GM19328 (cell line): ENCODE measurements around the gene DGKH.
"Not testable (repeated sequence)": the region's sequence is repeated elsewhere in the genome, so short reads cannot be mapped to it uniquely, and the experiment has no call there.

ENCODE experiments used
- ATAC-seq: cut with Tn5 transposase; IDR thresholded peaks from one replicate; pipeline ENCODE4 v1.9.1; 2021; ENCODE audit warnings: mild to moderate bottlenecking, moderate library complexity; ENCODE audit not compliant: unreplicated experiment

DGKH gene

DNA sequence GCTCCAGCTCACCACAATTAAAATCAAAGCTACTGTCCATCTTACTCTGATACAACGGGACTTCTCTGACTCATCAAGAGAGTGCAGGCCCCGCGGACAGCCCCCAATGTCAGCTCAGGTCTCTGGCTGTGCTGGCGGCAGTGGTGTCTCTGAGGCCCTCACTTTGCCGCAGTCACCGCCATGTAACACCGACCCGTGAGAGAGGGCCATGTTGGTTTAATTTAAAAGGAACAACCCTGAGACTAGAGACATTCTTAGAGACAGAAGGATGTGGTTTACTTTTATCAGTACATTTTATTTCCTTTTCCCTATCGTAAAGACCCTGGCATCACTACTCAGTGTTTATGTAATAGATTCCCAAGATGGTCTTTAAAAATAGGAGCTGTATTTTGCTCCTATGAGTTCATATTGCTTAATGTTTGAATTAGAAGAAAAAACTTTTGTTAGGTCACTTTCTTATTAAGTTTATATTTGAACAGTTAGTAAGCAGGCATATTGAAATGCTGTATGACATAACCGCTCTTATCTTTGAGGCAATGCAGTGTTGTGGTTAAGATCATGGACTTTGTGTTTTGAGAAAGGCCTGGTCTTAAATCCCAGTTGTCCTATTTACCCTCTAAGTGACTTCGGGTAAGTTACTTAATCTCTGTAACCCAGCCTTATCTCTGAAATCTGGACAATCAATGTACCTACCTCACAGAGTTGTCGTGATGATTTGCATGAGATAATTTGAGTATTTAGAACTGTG lies 23.4 kb downstream of the DGKH start:
- ATAC-seq: no peak

DNA sequence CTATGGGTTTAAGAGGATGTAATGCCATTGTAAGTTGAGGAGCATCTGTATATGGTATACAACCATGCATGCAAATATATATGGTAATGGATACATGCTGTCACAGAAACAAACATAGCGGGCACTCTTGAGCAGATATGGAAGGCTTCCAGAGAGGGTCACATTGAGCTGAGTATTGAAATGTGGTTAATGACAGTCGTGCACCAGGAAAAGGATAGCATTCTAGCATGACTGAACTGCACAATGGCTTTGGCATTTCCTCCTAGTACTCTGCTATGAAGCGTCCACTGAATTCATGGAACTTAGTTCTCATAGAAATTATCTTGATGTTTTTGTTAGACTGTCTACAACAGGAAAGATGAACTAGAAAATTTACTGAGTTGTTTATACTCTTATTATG lies 25.2 kb downstream of the DGKH start:
- ATAC-seq: no peak

DNA sequence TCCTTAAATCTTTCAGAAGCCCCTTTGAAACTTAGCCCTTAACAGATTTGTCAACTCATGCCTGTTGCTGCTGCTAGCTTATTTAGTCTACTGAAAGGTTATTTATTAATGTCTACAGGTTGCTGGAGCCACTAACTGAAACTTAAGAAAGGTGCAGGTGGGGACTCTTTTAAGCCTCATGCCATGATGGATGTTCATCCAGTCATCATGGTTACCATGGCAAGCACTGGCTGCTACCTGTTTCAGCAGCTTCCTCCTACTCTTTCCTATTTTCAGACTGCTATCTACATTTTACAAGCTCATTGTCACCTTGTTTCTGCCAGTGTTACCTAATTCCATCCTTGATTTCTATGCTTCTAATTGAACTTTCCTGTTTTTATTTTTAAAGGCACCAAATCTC lies 27.1 kb downstream of the DGKH start:
- ATAC-seq: no peak

DNA sequence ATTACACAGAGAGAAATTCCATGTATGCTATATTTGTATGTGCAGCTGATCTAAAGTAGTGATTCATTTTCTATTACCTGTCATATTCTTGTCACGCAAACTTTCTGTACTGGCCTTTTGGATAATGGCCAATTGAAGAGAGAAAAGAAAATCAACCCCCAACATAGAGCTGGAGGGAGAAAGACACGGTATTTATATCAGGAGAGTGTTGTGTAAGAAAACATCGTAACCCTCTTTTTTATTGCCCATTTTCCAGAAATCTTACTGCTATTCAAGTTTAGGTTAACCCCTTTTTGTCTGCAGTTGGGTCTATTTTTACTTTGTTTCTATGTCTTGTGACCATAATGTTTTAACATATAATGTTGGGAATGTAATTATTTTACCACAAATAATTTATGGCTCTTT lies 27.9 kb downstream of the DGKH start:
- ATAC-seq: no peak

DNA sequence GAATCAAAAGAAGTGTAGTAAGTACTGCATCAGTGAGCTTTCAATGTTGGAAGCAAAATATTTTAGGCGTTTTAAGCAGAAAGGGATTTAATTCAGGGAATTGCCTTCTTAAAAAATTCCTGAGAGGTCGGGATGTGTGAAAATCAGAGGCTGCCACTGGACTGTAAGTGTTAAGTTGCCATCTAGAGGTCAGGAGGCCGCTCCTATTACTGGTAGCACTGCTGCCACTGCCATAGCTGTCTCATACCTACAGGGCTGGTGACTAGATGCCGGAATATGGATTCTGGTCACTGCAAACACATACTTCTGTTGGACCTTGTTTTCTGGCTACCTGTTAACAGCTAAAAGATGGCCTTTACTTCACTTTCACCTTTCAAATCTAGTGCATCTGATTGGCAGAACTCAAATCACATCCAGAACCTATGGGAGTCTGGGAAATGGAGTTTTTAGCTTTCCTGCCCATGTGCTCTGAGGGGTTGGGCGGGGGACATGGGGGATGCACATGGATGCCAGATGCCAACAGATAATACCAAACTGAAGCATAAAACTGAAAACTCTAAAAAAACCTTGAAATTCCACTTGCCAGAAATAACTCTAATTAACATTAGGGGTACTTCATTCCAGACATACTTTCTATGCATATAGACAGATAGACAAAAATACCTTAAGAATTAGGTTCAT lies 29.8 kb downstream of the DGKH start:
- no peak for ATAC-seq

DNA sequence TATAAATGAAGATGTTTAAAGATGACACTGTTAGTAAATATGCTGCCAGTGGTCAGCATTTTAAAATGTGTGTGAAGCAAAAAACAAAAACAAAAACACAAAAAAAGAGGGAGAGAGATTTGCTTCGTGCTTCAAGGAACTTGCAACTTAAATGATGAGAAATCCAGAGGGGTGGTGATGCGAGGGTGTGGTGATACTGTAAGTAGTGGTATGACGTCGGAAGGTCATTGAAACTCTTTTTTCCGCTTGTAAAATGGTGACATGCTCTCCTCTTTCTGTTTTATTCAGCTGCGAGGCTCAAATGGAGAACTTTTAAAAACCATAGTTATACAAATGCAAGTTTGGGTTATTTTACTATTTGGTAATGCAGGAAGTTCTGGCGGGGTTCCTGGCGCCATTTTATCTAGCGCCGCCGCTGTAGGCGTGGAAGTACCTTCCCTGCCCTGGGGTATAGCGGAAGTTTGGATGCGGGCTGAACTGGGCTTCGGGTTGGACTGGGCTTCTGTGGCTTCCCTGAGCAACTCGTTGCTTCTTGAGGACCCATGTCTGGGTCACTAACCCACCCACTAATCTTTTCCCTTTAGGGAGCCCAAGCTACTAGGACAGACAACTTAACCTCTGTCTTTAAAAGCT lies 34.8 kb downstream of the DGKH start:
- no peak for ATAC-seq

DNA sequence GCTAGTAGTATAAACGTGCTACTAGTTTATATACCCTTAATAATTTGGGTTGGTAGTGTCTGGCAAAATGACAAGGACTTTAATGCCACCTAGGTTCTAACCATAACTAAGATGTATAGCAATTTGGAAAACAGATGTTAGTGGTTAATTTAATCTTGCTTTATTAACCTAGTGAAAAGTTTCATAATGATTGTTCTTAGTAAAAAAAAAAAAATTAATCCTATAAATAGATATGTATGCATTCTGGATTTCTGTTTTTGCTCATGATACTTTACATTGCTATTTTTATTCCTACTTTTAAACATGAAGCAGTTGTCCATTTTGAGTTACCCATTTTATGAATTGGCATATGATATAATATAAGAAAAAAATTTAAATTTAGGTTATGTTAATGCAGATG lies 36.3 kb downstream of the DGKH start:
- ATAC-seq: no peak

DNA sequence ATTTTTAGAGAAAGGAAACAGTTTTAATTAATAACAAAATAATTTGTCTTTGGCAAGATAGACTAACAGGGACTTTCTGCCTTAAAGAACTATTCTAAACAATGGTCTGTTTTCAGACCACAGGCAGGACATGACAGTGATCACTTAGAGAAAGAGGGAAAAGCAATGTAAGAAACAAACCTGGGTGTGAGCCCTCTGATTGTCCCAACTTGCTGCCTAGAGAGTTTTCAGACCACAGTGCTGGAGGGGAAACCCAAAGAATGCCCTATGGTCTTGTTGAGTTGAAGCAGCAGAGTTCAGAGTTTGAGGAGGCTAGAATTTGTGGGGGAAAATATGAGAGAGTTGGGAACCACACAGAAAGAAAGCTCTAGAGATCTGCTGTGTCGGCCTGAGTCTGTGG lies 38.1 kb downstream of the DGKH start:
- no peak for ATAC-seq

DNA sequence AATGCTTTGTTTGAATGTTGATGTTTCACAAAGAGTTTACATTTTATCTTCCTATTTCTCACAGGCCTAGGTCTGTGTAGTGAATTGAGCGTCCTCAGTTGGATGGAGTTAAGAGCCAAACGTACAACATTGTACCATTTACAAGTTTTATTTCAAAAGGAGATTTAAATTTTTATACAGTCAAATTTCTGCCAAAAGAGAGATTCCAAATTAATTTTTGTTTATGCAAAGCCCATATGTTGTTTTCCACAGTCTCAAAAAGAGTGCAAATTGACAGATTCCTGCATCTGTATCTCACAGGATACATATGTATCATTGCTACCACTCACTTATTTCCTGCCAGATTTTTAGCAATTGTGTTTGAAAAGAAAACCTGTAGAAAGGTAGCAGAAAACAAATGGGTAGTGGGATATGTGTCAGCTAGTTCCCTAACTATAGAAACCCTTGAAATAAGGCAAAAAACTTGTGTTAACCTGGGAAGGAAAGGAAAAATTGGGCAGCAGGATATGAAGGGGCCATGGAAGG lies 46.1 kb downstream of the DGKH start:
- ATAC-seq: no peak

DNA sequence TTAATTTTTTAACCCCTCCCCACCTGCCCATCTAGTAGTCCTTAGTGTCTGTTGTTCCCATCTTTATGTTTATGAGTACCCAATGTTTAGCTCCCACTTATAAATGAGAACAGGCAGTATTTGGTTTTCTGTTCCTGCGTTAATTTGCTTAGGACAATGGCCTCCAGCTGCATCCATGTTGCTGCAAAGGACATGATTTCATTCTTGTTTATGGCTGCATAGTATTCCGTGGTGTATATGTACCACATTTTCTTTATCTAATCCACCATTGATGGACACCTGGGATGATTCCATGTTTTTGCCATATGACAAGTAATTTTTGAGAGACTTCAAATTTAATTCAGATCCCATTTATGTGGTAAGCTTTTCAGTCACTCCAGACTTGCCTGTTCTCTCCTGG lies 47.8 kb downstream of the DGKH start:
- not testable (repeated sequence) for ATAC-seq

DNA sequence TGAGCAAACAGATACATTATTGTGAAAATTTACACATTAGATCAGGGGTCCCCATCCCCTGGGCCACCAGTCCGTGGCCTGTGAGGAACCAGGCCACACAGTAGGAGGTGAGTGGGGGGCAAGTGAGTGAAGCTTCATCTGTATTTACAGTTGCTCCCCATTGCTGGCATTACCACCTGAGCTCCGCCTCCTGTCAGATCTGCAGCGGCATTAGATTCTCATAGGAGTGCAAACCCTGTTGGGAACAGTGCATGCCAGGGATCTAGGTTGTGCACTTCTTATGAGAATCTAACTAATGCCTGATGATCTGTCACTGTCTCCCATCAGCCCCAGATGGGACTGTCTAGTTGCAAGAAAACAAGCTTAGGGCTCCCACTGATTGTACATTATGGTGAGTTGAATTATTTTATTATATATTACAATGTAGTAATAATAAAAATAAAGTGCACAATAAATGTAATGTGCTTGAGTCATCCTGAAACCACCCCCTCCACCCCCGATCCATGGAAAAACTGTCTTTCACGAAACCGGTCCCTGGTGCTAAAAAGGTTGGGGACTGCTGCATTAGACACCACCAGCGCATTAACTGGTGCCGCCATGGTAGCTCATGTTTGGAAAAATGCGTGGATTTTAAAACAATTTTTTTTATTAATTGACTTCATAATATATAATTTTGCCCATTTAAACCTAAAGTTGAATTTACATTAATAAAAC lies 51.7 kb downstream of the DGKH start:
- no peak for ATAC-seq

DNA sequence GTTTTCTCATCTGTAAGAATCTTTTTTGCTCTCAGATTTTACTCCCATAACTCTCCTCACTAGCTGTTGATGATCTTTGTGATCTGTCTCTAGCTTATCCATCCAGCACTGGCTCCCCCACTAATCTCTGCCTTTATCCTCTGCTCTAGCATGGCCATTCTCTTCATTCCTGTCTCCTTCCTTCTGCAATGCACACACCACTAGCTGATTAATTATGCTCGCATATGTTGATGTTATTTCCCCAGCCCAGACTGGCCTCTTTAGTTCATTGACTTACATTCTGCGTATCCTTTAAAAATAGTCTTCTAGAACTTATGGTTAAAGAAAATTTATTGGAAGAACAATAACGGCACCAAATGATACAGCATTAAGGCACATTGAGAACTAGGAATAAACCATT lies 52.5 kb downstream of the DGKH start:
- ATAC-seq: no peak

DNA sequence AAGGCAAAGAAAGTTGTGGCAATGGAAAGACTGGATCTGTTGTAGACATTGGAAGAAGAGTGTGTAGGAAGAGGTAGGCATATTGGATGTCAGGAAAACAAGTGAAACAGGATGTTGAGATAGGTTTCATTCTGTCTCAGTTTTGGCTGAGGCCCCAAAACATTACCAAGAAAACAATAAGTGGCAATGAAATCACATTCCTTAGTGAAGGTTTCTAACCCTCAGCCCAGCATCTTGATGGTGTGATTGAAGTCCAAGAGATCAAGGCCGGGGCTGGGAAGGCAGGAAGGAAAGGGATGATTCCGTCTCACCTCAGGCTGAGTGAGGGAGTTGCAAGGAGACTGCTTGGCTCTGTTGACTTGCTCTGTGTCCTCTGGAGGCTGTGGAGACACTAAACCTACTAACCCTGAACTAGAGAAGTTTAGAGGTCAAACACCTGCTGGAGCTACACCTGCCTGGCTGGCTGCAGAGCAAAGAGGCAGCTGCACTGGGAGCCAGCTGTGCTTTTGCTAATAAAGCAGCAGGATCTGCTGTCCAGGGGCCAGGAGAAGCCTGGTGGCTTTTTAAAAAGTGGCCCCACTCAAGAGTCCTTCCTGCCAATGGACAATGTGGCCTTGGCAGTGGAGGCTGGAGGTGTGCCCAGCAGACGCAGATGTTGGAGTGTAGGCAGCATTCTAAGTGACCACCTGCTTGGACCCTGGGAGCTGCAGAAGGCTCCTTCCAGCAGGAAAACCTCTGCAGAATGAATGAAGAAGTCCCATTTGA lies 53.6 kb downstream of the DGKH start:
- no peak for ATAC-seq

DNA sequence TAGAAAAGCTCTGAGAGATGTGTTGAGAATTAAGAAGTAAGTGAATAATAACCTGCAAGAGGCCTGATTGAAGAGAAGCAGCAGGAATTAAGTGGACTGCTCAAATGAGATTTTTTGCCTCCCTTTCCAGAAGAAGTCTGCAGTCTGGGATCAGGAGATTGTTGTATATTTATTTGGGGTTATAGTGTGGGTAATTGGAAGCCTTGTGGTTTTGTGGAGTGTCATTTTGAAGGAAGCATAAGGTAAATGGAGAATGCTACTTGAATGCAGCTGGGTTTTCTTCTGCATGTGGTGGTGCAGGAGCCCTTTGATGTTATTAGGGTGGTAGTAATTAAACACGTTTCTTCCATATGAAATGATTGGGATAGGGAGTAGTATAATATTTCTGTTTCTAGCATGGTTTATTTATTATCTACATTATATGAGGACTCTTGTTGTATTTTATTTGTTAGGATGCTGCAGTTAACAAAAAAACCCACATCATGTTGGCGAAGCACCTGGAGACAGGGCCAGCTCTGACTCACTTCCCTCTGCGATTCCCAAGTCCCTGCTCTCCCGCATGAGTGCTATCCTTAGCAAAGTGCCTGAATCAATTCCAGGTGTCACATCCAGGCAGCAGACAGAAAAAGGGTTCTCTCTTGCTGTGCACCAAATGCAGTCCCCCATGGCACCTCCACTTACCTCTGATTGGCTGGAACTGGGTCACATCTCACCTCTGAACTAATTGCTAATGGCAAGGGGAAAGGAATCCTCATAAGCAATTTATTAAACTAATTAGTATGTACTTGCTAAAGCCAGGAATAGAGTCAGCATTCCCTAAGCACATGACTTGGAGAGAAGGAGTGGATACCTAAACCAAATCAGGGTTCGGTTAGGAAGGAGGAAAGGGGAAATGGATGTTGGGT lies 54.8 kb downstream of the DGKH start:
- ATAC-seq: no peak

DNA sequence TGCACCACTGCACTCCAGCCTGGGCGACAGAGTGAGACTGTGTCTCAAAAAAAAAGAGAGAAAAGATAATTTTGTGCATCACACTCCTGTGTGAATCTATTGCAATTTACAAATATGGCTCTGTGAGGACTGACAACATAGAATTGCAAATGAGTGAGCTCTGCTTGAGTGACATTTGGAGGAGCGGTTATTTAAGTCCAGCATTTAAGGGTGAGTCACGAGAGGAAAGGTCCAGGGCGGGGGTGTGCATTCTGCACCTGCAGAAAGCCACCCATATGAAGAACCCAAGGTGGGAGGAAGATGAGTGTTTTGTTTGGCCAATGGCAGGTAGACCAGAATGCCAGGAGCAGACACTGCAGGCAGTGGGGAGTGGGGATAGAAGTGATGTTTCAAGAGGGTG lies 58.5 kb downstream of the DGKH start:
- ATAC-seq: no peak

DNA sequence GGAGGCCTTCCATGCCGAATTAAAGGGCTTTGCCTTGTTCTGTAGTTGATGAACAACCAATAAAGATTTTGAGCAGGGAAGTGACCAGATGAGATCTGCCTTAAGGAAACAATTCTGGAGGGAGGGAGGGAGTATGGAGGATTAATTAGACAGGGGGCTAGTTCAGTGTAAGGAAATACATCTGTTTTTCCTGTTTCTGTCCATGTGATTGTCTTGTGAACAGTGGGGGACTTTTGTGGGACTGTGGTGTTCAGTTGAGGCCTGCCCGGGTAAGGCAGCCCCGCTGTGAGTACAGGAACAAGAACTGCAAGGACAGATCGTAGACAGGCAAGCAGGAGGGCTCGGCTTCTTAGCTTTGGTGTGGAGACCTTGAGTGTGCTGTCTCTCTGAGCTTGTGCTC lies 59.0 kb downstream of the DGKH start:
- ATAC-seq: no peak

DNA sequence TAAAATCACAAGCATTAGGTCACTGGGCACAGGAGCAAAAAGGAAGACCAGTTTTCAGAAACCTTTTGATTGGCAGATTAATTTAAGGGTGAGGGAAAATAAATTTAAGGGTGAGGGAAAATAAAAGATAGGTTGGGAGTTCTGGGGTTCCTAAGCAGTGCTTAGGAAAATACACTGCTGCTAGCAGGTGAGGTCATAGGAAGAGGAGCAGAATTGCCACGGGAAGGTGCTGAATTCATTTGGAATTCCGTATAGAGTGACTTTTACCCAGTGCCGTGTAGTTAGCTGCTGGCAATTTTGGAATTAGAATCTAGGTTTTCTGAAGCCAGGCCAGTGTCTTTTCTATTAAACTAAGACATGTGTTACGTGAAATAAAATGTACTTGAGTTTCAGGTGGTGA lies 59.8 kb downstream of the DGKH start:
- no peak for ATAC-seq

DNA sequence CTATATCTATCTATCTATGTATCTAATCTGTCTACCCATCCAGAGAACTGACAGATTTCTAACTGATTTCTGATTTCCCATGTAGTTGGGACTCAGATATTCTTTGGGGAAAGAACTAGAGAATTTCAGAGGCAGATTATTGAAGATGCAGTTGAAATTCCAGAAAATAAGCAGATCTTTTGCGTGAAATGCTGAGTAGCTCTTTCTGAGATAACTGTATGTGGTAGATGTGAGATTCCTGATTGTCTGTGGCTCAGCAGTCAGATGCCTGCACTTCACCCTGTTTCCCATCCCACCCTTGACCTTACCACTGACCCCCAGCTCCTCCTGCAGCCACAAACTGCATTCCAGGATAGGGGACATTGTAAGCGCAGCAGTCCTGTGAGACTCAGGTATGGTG lies 61.5 kb downstream of the DGKH start:
- no peak for ATAC-seq

DNA sequence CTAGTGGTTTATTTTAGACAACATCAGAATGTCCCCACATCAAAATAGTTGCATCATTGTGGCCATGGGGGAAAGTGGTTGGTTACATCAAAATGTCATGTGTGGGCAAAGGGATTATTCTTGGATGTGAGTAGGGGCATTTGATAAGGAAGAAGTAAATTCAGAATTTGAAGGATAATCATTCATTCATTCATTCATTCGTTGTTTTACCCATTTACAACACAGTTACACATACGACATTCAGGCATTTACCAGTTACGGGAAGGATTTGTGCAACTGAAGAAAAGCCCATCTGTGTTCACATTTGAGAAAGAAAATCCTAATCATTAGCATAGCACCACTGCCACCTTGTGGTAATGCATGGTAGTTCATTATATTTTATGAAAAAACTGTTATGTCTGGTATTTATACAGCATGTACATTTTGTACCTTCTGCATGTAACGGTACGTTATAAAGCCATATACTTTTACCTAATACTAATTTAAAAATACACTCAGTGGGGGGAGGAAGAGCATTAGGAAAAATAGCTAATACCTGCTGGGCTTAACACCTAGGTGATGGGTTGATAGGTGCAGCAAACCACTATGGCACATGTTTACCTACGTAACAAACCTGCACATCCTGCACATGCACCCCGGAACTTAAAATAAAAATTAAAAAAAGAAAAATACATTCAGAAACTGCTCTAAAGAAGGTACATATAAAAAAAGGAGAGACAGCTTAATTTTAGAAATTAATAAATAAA lies 62.1 kb downstream of the DGKH start:
- no peak for ATAC-seq
